HG03039 (cell line): Measurements from ENCODE around the gene TMEM258.

ENCODE experiments used
- ATAC-seq: cut with Tn5 transposase; IDR thresholded peaks from one replicate; pipeline ENCODE4 v1.9.1; 2021; ENCODE audit warnings: mild to moderate bottlenecking, moderate library complexity; ENCODE audit not compliant: unreplicated experiment

TMEM258 gene

GRCh38 chr11:61826930-61827570, 34.7 kb upstream of the TMEM258 start:
- peak; percentile 3 for ATAC-seq

GRCh38 chr11:61820174-61820573, 27.8 kb upstream of the TMEM258 start:
- no peak for ATAC-seq

GRCh38 chr11:61817471-61818202, 25.2 kb upstream of the TMEM258 start:
- ATAC-seq, result no peak

- peak; percentile 43 for ATAC-seq
Measured at GRCh38 chr11:61816736-61817455, 24.5 kb upstream of the TMEM258 start, which contains the start of gene FADS1. Gene FADS1, minus strand, starts transcription at chr11:61817003. Its CDS starts 74 bp downstream, at chr11:61816929.

- peak; percentile 5 for ATAC-seq
Measured at GRCh38 chr11:61815790-61816735, 23.7 kb upstream of the TMEM258 start.

GRCh38 chr11:61814958-61815789, 22.8 kb upstream of the TMEM258 start:
- peak; percentile 46 for ATAC-seq

GRCh38 chr11:61814247-61814957, 22.0 kb upstream of the TMEM258 start:
- ATAC-seq, result no peak

- ATAC-seq, result no peak
Measured at GRCh38 chr11:61812736-61813411, 20.5 kb upstream of the TMEM258 start.

- ATAC-seq, result no peak
Measured at GRCh38 chr11:61811831-61812230, 19.4 kb upstream of the TMEM258 start.

GRCh38 chr11:61810671-61811175, 18.3 kb upstream of the TMEM258 start:
- ATAC-seq, result no peak

- no peak for ATAC-seq
Measured at GRCh38 chr11:61806785-61807184, 14.4 kb upstream of the TMEM258 start.

GRCh38 chr11:61805146-61805545, 12.7 kb upstream of the TMEM258 start:
- ATAC-seq, result no peak

- no peak for ATAC-seq
Measured at GRCh38 chr11:61803889-61804647, 11.7 kb upstream of the TMEM258 start.

GRCh38 chr11:61802605-61803004, 10.2 kb upstream of the TMEM258 start:
- ATAC-seq, result no peak

GRCh38 chr11:61800331-61801281, 8.2 kb upstream of the TMEM258 start:
- no peak for ATAC-seq

- ATAC-seq, result no peak
Measured at GRCh38 chr11:61799665-61800284, 7.4 kb upstream of the TMEM258 start.
